Nucleus accumbens (tissue), 56 donors: Measurements from ENCODE around the gene SCNM1.
"Not testable (repeated sequence)": the region's sequence is repeated elsewhere in the genome, so short reads cannot be mapped to it uniquely, and the experiment has no call there.

Source experiments
- DNase-seq, 56 donors: peaks; one replicate each; lab custom pipeline; 2025; lab: John Stamatoyannopoulos, UW

SCNM1 gene

DNA sequence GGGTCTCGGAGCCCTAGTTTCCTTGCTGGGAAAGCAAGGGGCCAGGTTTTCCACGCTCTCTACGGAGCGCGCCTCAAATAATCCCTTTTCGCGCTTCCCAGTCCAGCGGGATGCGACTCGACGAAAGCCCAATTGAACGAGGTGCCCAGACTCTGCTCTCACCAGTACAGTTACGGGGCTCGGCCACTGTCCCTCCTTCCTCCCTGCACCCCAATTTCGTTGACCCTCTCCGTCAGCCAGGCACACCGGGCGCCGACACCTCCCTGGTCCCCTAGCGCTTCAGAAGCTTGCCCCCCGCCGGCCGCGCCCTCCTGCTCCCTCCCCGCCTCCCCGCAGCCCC lies 19.9 kb upstream of the SCNM1 start:
- DNase-seq, result peak in 2 of 56 donors; percentile 21 to 53

- DNase-seq, result peak; percentile 49 to 98 (median 93)
Observed at GRCh38 chr1:151146412-151147131, 19.4 kb upstream of the SCNM1 start, which contains the start of gene SEMA6C. Gene SEMA6C, minus strand, starts transcription at chr1:151146631. Its CDS starts 4,010 bp downstream, at chr1:151142621.

DNA sequence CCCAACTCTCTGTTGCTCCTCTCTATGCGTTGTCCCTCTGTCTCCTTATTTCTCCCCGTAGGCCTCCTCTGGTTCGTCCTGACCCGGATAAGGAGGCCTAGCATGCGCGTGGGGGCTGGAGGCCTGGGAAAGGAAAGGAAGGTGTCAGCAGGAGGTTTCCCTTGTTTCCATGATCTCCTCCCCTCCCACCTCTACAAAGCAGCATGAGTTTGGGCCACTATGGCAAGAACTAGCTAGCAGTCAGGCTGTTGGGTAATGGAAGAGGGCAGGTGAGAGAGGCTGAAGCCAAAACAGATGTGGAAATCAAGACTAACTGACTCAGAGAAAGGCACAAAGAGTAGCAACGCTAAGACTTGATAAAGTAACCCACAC lies 18.8 kb upstream of the SCNM1 start:
- peak in 4 of 56 donors; percentile 43 to 71 (median 50) for DNase-seq

DNA sequence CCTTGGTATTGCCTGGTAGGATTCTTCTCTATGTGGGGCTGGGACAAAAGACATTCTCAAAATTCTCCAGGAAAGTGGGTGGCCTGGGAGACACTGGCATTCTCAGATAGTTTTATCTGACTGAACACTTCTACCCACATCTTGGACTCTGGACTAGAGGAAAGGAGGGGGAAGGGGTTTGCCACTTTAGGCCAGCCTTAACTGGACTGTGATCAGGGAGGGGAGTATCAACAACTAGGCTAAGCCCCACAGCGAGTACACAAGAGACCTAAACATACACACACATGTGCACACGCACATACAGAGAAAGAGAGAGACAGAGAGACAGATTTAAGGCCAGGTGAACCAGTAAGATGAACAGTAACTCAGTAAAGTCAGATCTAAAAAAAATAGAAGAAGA lies 18.3 kb upstream of the SCNM1 start:
- DNase-seq, result no peak

DNA sequence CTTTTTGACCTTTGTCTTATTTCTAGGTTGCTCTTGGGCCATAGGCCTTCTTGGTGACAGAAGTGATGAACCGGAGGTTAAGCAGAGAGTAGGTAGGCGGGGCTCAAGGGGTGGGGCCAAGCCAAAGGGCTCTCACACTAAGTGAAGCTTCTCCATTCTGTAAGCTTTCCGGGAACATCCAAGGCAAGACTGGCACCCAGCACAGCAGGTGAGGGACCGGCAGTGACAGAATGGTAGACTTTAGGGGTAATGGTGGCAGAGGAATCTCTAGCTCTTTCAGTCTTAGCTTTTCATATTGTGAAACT lies 9.5 kb upstream of the SCNM1 start, which contains the start of gene TNFAIP8L2:
Gene TNFAIP8L2 (plus strand): TSS at position 135 of the 305 bp plus-strand sequence. CDS start 2,049 bp downstream, outside the sequence.
- peak in 5 of 56 donors; percentile 7 to 40 (median 12) for DNase-seq

GRCh38 chr1:151157067-151157531 lies 8.8 kb upstream of the SCNM1 start:
- peak in 1 of 56 donors; percentile 16 for DNase-seq

- no peak for DNase-seq
Observed at GRCh38 chr1:151158326-151158725, 7.6 kb upstream of the SCNM1 start.

DNA sequence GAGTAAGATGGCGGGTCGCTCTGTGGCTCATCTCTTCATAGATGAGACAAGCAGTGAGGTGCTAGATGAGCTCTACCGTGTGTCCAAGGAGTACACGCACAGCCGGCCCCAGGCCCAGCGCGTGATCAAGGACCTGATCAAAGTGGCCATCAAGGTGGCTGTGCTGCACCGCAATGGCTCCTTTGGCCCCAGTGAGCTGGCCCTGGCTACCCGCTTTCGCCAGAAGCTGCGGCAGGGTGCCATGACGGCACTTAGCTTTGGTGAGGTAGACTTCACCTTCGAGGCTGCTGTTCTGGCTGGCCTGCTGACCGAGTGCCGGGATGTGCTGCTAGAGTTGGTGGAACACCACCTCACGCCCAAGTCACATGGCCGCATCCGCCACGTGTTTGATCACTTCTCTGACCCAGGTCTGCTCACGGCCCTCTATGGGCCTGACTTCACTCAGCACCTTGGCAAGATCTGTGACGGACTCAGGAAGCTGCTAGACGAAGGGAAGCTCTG lies 7.1 kb upstream of the SCNM1 start:
- no peak for DNase-seq

GRCh38 chr1:151159373-151159772 lies 6.6 kb upstream of the SCNM1 start:
- DNase-seq, result no peak

GRCh38 chr1:151164732-151165280 lies 1.1 kb upstream of the SCNM1 start:
- DNase-seq, result peak in 4 of 56 donors; percentile 34 to 62 (median 52)

DNA sequence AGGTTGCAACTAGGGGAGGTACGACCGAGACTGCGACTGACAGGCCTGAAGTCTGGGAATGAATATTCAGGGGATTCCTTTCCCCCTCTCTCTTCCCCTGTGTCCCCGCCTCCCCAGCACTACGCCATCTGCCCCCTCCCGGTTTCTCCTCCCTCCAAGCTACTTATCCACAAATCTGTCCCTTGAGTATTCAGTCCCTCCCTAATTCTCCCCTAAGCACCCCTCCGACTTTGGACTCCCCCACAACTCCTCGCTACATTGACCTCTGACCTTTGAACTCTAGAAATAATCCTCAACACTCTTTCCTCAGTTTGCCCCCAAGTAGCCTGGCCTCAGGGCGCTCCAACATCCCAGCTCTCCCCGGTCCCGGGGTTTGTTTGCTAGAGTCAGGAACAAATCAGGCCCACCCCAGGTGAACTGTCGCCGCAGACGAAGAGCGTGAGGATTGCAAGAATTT lies 635 bp upstream of the SCNM1 start:
- peak in 45 of 56 donors; percentile 24 to 81 (median 60) for DNase-seq

GRCh38 chr1:151166505-151166956 lies 587 bp downstream of the SCNM1 start:
- DNase-seq, result no peak

DNA sequence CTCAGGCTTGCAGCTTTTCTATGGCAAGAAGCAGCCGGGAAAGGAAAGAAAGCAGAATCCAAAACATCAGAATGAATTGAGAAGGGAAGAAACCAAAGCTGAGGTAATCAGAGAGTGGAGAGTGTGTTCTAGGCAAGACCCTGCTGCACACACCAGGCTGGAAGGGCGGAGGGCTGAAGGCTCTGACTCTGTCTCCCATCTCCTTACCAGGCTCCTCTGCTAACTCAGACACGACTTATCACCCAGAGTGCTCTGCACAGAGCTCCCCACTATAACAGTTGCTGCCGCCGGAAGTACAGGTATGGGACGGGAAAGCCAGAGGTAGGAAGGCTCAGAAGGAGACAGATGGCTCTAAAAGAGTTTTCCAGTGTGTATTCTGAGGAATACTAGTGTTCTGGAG lies 1.2 kb downstream of the SCNM1 start:
- no peak for DNase-seq

DNA sequence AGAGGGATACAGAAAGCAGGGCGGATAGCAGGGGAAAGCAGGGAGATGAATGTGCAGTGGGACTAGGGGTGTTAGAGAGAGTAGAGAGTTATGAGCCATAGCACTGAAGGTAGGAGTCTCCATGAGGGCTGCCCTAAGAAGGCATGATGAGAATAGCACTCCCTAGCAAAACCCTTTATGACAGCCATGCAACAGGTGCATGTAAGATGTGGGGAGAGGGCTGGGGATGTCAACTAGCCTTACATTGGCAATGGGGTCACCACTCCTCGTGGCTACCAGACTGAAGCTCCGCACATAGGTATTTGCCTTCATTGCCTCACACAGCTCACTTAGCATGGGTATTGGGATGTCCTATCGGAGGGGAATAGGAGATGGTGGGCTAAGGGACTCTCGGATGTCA lies 5.2 kb downstream of the SCNM1 start:
- DNase-seq, result no peak

DNA sequence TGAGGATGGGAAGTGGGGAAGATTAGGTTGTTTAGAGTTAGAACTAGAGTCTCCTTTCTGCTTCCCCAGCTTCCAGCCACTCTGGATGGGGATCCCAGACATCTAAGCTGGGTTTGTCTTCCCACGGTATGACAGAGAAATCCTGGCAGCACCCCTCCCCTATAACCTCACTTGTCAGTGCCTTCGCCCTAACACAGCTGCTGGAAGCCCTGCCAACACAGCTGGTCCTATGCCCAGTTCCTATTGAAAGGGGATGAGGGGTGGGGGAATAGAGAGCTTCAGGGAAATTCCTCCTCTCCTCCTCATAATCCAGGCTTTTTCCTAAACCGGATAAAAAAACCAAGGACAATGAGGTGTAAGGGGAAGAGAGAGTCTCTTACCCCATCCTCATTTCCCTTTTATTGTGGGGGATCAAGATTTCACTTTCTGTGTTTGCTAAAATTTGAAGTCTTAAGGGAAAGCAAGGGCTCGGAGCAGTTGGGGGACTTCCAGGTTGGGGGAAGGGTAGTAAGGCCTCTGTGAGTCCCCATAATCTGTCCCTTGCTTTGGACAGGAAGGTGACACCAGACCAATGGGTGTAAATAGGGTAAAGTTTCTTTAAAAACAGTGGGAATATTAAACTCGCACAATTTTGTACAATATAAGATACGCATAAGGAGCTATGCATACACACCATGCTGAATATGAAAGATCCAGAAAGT lies 9.2 kb downstream of the SCNM1 start:
- DNase-seq, result peak in 52 of 56 donors; percentile 11 to 88 (median 66)

DNA sequence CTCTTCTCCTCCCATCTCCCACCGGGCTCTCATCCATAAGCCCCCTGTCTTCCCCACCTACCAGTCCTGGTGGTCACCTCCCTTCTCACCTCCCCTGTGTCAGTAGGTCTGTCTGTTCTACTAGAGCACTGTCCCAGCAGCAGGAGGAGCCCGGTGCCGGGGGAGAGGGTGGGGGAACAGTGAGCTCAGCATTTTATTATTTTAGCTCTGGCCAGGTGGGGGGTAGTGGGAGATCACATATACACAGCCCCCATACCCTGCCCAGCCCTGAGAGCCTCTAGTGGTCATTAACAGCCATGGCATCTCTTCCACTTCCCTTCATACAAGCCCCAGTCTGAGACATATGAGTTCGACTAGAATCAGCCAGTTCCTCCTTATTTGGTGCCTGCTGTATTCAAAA lies 9.9 kb downstream of the SCNM1 start, which contains the start of gene TMOD4:
Gene TMOD4 (minus strand): TSS at position 119 of the 400 bp plus-strand sequence. CDS start 1,106 bp downstream, outside the sequence.
- no peak for DNase-seq

DNA sequence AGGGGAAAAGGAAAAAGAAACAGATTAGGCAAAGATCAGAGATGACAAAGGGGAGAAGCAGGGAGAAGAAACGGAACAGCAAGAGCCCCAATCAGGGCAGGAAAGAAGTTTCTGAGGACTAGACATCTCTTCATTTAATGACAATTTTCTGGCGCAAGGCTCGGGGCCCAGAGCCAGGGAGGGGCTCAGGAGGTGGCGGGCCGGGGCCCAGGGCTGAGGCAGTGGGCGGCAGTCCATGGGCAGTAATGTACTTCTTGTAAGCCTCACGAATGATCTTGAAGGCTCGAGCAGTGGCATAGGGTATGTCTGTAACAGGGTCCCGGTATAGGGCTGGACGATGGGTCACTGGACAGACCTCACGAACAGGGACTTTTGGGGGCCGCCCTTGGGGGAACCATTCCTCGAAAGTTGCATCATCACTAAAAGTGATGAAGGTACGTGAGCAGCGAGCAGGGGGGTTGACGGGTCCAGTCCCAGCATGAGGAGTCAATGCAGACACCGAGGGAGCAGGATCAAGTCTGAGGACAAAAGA lies 10.6 kb downstream of the SCNM1 start:
- DNase-seq, result no peak

DNA sequence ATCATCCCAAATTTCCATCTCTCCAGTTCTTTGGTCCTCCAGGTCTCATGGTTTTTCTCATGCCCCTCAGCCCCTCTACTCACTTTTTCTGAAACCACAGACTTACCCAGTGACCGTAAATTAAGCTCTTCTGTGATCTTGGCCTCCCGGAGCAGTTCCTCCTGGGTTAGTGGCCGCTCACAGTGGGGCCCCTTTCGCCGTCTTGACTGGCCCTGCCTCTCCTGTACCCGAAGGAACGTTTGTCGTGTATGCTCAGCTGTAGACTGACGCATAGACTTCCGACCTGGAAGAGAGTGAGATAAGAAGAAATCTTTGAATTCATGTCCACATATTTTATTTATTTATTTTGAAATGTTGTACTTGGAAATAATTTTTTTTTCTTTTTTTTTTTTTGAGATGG lies 18.3 kb downstream of the SCNM1 start:
- DNase-seq, result no peak

GRCh38 chr1:151187205-151187604 lies 21.3 kb downstream of the SCNM1 start:
- no peak for DNase-seq

DNA sequence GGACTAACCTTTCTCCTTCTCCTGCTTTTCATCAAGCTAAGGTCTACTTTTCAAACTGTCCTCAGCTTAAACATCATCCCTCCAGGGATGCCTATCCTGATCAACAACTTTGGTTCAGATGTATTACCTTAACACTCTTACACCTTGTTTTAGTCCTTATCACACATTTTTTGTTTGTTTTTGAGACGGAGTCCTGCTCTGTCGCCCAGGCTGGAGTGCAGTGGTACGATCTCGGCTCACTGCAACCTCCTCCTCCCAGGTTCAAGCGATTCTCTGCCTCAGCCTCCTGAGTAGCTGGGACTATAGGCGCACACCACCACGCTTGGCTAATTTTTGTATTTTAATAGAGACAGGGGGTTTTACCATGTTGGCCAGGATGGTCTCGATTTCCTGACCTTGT lies 22.7 kb downstream of the SCNM1 start:
- DNase-seq, result not testable (repeated sequence)
